ENCODE results near the gene ANKH.

ANKH gene

DNA sequence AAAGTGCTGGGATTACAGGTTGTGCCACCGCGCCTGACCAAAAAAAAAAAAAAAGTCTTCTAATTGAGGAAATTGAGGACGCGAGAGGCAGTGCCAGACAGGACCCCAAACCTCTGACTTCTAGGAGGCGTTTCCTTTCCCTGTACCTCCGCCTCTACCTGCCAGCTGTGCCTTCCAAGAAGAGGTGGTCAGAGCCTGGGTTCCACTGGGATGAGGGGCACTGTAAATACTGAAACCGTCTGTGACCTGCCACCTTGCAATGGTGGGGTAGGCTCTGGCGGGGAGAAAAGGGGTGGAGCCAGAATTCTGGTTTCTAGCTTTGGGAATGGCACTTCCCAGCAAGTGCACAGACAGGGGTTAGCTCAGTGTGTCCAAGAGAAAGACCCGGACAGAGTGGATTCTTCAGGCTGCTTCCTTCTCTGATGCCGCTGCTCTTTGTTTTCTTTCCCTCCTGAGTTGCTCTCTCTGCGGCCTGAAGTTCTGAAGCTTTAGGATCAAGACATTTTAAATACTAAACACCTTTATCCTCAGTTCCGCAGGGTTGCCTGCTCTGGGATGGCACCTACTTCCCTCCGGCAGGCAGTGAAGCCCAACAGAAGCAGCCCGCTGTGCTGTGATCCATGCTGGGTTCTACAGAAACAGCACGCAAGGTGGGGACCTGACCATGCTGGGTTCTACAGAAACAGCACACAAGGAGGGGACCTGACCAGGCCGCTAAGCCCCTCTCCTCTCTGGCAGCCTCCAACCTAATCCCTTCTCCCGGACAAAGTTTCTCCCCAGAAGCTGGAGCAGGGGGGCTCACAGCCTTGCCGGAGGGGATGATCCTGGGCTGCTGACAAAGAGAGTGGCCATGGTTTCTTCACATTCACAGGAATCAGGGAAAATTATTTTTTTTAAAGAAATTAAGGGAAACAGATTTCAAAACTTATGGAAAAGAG is 141.9 kb downstream of the ANKH start:
- no peak for DNase-seq

DNA sequence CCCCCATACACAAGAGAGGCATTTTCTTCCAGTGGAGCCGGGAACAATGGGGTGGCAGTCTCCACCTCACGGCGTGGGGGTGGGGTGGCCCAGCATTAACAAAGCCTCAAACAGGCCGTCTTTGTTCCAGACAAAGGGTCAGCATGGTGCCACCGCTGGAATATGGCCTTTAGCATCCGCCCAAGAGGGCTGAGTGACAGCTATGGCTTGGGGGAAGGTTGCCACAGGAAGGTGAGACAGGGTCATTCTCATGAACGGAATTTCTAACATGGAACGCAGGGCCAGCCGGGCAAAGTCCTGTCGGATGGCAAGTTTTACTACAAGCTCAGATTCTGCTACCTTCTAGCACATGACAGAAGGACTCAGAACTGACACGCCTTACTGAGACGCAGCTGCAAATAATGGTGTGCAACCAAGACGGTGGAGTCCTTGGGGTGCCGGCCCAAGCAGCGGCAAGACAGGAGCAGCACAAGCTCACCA is 143.1 kb downstream of the ANKH start:
- DNase-seq, result no peak

DNA sequence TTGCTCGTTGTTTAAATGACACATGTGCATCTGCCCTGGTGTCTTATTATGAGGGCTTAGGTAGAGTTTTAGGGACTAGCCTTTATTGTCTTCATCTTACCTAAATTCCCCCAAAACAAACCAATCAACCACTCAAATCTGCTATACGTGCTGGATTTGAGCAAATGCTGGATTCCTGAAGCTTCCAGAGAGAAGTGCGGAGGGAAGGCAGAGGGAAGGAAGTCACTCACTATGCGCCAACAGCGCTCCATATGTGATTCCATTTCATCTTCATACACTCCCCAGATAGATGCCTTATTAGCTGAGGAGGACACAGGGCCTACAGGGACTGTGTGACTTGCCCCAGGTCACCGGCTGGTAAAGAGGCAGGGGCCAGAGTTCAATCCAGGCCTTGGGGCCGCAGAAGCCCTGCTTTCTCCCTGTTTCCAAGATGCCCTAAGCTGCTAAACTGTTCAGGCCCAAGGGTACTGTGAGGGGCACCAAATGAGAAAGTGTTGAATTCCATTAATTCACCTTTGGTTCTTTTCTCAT is 143.6 kb downstream of the ANKH start:
- no peak for DNase-seq

DNA sequence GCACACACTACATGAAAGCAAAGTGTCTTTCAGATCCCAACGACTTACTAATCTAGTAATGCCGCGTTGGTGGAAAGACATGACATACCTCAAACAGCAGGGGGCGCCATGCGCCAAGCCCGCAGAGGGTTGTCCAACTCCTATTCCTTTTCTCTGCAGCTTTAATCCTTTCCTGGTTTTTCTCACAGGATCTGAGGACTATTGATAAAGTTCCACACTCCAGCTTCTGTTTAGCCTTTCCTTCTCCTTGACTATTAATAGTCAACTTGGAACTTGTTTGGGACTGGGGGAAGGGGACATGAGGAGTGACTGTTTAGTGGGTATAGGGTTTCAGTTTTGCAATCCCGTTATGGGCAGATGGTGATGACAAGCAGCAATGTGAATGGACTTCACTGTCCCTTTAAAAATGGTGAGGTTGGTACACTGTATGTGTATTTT is 144.1 kb downstream of the ANKH start:
- DNase-seq, result peak; percentile 82

DNA sequence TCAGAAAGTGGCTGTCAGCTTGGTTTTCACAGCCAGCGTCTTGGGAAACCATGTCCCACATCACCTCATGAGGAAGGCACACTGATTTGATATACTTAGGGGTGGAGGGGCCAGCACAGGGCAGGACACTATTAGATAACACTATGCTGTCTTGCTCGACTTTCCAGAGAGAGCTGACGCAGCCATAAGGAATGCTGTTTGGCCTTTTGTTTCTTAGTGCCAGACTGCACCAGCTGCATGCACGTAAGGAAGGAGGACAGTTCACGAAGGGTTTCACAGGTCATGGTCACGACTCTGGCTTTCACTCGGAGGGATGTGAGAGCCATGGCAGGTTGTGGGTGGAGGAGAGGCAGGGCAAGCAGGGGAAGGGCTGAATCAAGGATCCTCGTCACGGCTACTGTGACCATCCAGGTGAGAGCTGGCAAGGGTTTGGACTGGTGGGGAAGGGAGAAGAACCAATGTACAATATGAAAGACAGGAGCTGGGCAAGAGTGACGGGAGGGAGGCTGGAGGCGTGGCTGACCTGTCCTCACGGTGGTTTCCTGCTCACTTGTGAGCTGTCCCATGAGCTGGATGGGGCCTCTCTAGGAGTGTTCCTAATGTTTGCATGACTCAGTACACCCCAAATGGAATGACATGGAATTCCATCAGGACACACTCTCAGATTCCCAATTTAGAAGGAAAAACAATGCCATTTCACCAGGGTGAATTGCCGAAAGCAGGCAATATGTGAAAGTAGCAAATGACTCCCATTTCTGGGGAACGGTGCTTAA is 145.3 kb downstream of the ANKH start:
- DNase-seq, result no peak

DNA sequence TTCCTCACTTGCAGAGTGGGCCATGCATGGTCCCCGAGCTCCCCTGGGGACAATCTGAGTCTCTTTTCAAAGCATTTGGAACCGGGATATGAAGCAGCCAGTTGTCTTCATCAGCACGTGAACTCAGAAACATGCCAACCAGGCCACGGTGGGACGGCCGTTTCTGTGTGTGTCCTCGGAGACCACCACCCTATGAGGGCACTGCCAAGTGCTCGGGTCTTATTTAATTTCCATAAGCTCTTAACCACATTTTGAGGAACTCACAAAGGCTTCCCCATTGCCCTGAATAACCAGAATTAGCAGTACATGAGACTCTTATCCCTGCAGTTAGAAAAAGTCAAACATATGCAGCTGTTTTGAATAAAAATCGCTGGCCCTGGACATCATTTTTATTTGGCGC is 146.9 kb downstream of the ANKH start:
- DNase-seq, result no peak

DNA sequence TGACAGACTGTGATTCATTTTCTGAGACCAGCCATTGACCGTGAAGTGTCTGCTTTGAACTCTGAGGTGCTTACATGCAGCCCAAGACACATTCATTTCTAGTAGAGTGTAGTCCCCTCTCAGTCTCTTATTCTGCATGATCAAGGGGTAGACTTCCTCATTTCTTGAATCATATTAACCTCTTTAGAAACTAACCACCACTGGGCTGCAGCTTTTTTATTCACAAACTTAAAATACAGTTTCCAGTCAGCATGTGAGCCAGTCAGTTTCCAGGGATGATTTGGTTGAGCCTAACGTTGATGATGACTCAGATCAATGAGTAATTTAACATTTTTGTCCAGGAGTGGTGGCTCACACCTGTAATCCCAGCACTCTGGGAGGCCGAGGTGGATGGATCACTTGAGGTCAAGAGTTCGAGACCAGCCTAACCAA is 147.9 kb downstream of the ANKH start:
- DNase-seq, result peak; percentile 30

DNA sequence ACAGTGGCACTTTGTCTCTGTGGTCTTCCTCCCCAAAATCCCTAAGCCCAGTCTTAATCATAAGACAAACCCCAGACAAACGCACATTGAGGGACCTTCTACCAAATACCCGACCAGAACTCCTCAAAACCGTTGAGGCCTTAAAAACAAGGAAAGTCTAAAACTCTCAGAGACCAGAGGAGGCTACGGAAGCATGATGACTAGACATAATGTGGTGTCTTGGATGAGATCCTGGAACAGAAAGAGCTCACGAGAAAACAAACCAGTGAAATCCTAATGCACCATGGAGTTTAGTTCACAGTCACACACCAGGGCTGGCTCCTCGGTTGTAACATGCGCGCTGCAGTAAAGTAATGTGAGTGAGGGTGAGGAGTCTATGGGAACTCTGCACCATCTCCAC is 148.7 kb downstream of the ANKH start:
- DNase-seq, result no peak

DNA sequence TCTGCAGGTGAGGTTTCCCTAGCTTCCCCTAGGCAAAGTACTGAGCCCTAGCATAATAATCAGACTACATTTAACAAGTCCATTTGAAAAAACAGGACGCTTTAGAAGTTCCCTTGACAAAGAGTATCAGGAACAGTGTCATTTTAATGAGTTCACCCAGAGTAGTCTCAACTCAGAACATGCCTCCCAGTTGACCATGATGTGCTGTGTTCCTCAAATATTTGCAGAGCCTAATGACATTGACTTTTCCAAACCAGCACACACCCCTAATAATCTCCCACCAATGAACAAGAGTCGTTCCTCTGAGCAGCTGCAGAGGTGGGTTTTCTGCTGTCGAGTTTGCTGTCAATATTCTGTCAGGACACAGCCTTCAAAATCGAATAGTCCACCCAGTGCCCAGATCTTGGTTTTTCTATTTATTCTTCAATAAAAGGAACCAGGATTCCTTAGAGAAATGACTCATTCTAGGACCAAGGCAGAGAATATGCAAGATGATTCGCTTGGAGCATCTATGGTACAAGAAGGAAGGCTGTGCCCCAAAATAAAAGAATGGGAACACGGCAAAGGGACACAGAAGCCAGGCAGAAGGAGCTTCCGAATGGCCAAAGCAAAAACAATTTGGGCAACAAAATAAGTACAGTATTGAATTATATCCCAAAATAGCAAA is 149.5 kb downstream of the ANKH start:
- DNase-seq, result no peak

DNA sequence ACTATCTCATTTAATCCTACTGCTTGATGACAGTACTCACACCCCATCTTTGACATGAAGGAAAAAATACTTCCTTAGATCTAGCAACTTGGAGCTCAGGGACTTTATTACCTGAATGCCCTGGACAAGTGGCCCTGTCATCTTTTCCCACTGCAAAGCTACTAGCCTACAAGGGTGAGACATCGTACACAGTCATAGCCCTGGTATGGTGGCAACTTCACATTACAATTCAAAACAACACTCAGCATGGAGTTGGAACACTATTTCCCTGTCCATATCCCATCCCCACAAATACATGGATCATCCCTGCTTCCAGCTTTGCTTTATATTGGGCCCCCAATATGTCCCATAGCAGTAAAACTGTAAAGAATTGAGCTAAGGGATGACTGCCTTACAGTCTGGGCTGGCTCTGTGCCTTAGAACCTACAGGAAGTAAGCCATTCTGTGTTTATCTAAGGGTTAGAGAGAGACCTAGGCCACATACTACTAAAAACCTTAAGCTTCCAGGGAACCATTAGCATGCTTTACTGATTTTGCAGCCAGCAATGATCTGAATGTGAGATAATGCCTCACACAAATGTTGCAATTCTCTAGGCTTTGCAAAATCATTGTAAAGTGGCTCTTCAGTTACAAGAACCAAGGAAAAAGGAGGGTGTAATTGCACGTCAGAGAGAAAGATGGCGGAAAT is 151.2 kb downstream of the ANKH start:
- no peak for DNase-seq

DNA sequence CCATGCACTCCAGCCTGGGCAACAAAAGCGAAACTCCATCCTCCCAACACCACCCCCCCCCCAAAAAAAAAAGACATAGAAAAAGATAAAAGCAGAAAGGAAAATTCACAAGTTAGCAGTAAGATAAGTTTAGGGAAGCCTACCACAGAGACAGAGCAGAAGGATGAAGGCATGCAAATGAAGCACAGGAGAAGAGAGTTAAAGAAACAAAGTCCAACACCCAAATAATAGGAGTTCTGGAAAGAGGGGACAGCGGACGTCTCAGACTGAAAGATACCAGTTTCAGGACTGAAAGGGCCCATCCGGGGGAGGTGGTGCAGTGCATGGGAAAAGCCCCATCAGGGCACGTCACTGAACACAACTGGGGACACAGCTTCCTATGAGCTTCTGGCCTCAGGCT is 152.8 kb downstream of the ANKH start:
- no peak for DNase-seq

DNA sequence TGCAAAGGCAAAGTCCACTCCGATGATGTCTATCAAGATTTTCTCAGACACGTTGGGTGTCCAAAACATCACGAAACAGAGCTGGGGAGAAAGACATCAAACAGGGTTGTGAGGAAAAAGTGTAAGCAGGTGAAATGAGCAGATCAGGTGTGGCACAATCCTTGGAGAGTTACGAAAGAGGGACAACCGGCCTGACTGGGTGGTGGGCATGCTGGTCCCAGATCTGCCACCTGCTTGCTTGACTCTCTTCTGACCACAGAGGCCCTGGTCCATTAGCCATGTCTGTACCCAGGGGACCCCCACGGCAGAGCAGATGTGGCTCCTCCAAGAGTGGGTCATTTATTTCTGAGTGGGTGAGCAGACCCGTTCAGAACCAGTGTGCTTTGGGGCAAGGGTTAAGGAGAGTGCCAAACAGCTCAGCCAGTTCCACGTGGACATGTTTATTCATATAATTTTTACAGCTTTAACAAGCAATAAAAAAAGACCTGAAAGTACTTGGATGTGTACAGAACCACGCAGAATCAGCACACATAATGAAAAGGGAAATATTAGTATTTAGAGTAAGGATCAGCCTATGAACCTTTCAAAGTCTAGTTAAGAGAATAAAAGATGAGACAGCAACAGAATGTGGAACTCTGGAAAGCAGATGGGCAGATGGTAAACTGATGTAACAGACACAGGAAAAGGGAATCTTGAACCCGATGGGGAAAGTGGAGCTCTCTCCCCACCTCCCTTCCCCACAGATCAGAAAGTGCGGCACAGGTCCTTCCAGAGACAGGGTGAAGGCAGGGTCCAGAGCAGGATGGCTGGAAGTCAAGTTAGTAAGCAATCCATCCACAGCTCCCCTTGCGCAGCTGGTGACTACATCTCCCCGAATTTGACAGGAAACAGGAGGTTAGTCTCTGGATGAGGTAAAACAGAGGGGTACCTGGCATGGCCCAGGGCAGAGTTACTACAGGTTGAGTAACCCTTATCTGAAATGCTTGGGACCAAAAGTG is 154.5 kb downstream of the ANKH start:
- DNase-seq, result no peak

DNA sequence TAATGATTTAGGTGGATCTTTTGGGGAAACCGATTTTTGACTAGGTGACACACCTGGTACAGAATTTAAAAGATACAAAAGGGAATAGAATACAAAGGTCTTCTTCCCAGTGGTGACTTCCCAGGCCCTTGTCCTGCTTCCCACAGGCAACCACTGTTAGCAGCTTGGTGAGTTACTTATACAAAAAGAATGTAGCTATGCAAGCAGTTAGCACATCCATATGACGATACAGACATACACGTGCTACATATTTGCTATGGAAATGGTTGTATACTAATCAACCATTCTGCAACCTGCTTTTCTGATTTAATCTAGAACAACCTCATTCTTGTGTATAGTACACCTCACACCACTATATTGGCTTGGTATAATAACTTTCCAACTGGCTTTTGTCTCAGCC is 156.1 kb downstream of the ANKH start:
- DNase-seq, result no peak

DNA sequence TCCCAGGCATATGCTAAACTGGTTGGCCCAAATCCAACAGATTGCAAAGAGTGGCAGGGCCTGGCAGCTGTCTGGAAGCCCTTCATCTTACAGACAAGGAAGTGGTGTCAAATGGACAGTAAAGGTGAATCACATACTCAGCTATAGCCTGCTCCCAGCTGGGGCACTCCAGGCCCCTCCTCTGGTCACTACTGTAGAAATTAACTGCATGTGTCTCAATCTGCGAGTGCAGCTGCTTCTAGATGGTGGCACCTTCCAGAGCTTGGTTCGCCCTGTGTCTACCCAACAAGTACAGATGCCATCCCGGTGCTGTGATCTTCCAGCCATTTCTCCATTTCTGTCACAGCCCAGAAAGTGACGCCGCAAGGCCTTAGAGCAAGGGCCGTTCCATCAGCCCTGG is 156.9 kb downstream of the ANKH start:
- DNase-seq, result no peak

DNA sequence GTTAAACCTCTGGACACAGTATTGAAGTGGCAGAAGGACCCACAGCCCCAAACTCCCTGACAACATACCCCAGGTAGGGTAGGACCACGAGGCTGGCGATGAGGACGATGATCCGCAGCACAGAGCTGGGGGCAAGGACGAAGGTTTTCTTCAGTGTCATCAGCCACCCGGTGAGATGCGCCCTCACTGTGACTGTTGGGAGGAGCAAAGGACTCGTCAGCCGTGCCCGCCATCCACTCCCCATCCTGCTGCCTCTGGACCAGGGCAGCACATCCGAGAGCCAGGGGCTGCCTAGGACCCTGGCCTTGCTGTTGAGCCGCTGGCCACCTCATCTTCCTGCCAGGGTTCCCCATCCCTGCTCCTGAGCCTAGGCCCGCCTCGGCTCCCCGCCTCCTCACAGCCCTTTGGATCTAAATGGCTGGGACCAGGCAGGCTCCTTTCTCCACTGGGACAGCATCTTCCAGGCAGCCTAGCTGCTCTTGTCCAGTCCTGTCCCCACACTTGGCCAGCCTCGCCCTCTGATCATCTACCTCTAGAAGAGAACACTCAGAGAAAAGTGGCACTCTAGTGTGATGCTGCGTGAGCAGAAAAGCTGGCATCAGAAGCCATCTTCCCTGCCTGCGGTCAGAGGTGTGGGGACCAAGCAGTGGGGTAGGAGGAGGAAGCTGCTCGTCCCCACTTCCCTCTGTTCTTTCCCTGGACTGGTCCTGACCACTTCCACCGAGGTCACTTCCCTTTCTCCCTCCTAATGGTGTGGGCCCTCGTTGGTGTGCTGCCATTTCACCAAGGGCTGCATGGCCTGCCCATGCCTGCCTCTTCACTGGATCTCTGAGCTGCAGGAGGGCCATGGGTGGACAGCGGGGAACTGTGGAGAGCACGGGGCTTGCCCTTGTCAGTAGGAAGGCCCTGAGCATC is 157.8 kb downstream of the ANKH start:
- no peak for DNase-seq

DNA sequence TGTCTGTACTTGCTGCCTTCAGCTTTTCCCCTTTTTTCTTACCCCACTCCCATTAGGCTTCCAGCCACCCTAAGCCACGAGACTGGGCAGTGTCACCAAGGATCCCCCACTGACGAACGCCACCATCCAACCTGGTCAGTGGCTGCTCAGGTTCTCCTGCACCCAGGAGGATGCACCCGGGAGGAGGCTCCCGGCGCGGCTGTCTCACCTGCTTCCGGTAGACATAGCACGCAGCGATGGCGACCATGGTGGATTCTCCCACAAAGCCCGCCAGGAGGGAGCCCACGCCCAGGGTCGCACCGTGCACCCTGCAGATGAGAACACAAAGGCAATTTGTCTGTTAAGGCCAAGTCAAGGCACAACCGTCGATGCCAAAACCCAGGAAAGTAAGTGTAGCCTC is 158.9 kb downstream of the ANKH start:
- DNase-seq, result no peak

DNA sequence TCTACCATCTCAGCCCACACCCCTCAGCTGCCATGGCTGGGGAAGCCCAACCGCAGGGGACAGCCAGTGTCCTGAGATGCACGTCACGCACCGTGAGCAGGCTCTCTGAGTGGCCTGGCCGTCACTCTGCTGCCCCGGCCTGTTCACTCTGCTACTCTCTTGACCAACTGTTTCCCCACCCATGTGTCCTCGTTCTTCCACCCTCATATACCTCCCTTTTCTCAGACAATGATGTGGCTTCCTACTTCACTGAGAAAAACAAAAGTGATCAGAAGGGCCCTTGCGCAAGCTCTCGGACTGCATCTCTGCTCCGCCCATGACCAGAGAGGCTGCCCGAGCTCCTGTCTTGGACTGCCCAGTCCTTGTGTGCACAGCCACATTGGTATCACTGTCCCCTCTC is 159.4 kb downstream of the ANKH start:
- DNase-seq, result no peak

DNA sequence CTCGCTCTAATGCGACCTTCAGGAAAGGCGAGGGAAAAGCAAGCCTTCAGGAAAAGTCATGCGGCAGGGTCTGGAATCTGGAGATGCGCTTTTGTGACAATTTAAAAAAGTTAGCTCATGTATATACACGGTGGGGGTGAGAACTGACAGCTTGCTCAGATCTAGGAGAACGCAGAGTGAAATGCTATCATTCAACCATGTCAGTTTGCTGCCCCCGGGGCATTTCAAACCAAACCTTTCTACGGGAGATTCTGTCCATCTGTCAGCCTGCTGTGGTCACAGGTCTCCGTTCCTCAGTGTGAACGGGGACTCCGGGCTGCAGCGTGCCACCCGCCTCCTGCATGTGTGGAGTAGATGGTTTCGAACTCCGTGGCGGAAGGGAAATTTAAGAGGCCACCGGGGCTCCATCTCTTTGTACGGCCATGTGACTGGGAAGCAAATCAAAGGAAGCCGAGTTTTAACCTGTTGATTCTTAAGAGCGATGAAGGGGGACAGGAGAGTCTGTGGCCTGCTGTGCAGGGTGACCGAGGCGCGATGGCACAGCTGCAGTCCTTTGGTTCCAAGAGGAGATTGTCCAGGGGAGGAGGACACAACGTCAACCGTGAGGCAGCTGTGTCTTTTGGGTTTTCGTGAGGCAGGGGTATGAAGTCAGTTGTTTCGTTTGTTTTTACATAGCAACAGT is 161.1 kb downstream of the ANKH start:
- no peak for DNase-seq

DNA sequence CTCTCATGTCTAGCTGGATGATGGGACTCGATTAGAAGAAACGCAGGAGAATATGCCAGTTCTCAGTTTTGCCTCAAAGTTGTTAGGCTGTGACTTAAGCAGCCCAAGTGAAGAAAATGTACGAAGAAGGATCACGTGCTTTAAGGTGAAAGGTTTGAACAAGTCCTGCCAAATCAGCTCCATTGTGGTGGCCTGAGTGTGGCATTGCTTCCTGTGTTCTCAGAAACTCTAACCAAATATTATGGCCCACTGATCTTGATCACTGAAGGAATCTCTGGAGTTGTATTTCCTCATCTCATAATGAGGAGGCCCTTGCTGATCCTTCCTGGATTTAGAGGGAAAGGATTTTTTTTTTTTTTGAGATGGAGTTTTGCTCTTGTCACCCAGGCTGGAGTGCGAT is 163.0 kb downstream of the ANKH start:
- DNase-seq, result no peak

Measured in stimulated activated CD4-positive, alpha-beta T cell treated with anti-CD3 and anti-CD28 coated beads, Interleukin-15, amount 100 ng/mL, for 24 hours (primary cell).